ENCODE data around the gene PSTK.

Gene PSTK

GRCh38 chr10:122974023-122974422, 6.2 kb upstream of the PSTK start:
- peak; percentile 32 for DNase-seq (ENCODE audit: low read depth)
- H3K4me3 ChIP-seq (ENCODE audit: low read depth, low read length) = no peak overlapping the region
- TF ChIP-seq CTCF (conservative IDR thresholded peaks at IDR 0.05; ENCODE audit: low read depth, low read length) = no peak

GRCh38 chr10:122974543-122975064, 5.6 kb upstream of the PSTK start:
- TF ChIP-seq CTCF (conservative IDR thresholded peaks at IDR 0.05; ENCODE audit: low read depth, low read length) = no peak
- H3K4me3 ChIP-seq (ENCODE audit: low read depth, low read length) = no peak overlapping the region
- no peak for DNase-seq (ENCODE audit: low read depth)

DNA sequence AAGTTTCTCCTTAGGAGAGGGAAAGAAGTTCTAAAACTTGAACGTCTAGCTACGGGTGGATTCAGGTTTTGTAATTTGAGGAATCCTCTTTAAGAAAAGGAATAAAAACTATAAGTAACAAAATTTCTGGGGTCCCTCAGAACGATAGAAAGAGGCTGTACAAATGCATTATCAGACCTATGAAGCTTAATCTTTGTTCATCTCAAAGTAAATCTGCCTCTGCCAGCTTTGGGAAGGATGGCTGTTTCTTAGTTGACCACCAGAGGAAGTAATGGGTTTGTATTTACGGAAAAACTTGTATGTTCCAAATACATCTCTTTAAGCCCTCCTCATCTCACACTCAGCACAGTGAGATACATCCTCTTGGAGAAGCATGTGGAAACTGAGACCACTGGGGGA, 864 bp downstream of the PSTK start:
- DNase-seq (ENCODE audit: low read depth) = peak; percentile 77
- TF ChIP-seq CTCF (conservative IDR thresholded peaks at IDR 0.05; ENCODE audit: low read depth, low read length) = peak; percentile 64
- peak overlapping the region; percentile 89 for H3K4me3 ChIP-seq (ENCODE audit: low read depth, low read length)

DNA sequence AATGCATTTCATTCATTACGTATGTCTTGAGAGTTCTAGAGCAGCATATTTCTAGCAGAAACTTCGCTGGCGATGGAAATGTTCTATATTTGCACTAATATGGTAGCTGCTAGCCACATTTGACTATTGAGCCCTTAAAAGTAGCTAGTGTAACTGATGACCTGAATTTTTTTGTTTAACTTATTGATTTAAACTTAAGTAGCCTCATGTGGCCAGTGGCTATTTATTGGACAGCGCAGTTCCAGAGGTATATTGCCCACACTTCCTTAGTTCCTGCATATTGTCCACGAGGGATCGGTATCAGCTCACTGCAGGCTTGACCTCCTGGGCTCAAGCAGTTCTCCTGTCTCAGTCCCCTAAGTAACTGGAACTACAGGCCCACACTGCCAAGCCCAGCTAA, 3.7 kb downstream of the PSTK start:
- DNase-seq (ENCODE audit: low read depth) = no peak
- H3K4me3 ChIP-seq (ENCODE audit: low read depth, low read length) = no peak overlapping the region
- TF ChIP-seq CTCF (conservative IDR thresholded peaks at IDR 0.05; ENCODE audit: low read depth, low read length) = no peak

DNA sequence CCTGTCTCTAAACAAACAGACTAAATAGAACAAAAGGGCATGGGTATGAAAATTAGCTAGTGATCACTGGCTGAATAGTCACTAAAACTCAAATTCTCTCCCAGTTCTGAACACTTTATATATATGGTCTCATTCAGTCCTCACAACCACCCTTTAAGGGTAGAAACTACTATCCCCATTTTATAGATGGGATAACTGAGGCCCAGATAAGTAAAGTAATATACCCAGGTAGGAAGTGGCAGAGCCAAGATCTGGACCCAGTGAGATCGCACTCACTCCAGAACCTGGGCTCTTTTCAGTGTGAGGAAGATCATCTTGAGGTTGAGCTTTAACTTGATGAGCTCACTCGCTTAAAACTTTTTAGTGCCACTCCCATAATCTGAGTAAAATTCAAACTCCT, 4.5 kb downstream of the PSTK start:
- no peak for TF ChIP-seq CTCF (conservative IDR thresholded peaks at IDR 0.05; ENCODE audit: low read depth, low read length)

GRCh38 chr10:122986335-122986734, 6.1 kb downstream of the PSTK start:
- no peak overlapping the region for H3K4me3 ChIP-seq (ENCODE audit: low read depth, low read length)
- no peak for TF ChIP-seq CTCF (conservative IDR thresholded peaks at IDR 0.05; ENCODE audit: low read depth, low read length)
- DNase-seq (ENCODE audit: low read depth) = no peak

More for the DNA sequence above, 4.5 kb downstream of the PSTK start:
- no peak overlapping the region for H3K4me3 ChIP-seq (ENCODE audit: low read depth, low read length)
- DNase-seq (ENCODE audit: low read depth) = no peak

DNA sequence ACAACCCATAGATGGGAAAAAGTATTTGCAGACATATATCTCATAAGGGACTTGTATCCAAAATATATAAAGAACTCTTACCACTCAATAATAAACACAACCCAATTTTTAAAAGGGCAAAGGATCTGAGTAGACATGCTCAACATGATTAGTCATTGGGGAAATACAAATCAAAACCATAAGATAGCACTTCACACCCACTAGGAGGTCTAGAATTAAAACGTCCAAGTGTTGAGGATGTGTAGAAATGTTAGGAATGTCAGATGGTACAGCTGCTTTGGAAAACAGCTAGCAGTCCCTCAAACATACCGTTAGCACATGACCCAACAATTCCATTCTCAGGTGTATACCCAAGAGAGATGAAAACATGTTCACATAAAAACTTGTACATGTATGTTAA, 8.3 kb downstream of the PSTK start:
- no peak for TF ChIP-seq CTCF (conservative IDR thresholded peaks at IDR 0.05; ENCODE audit: low read depth, low read length)
- DNase-seq (ENCODE audit: low read depth) = peak; percentile 53
- no peak overlapping the region for H3K4me3 ChIP-seq (ENCODE audit: low read depth, low read length)

All from choroid plexus epithelial cell (primary cell).